Caco-2 (cell line): Measurements from ENCODE around the gene KCNA4. TPM values are rescaled to one million over a fixed set of nuclear protein-coding genes. Genes with fewer than 3 reads are reported as not detected.
"Not testable (repeated sequence)": the region's sequence is repeated elsewhere in the genome, so short reads cannot be mapped to it uniquely, and the experiment has no call there.

Experiments used
- BruUV-seq: library from RNA; stranded (reverse); fragments of 400-500 nt; replicated peaks from 2 replicates; lab custom pipeline; 2021; lab: Mats Ljungman, UMichigan
- CTCF ChIA-PET: fragments of 300-600 bp; sonication (Branson Sonifier 250); formaldehyde crosslinking; loops from one replicate; lab custom pipeline; 2022; ENCODE audit warnings: antibody characterized with exemption; lab: Charles Lee
- POLR2A ChIA-PET: fragments of 300-600 bp; sonication (Branson Sonifier 250); formaldehyde crosslinking; loops from one replicate; lab custom pipeline; 2022; ENCODE audit warnings: antibody characterized with exemption; lab: Charles Lee
- DNase-seq, 2 experiments: peaks; one replicate each; pipeline versions ENCODE4 v3.0.0 to v3.0.0-alpha.2; 2020 to 2022
- H3K27me3 ChIP-seq: replicated peaks from 2 replicates; pipeline ENCODE4 v1.6.0; 2011; ENCODE audit warnings: low read length; ENCODE audit not compliant: control insufficient read depth, insufficient read depth
- H3K36me3 ChIP-seq: 2 replicates; pipeline ENCODE4 v1.5.1; 2011; ENCODE audit warnings: low read length; ENCODE audit not compliant: control insufficient read depth, insufficient read depth
- H3K4me1 ChIP-seq: fragments of 250-450 bp; sonication (Bioruptor Pico); 2 replicates; pipeline ENCODE4 v1.5.1; 2020; ENCODE audit warnings: mild to moderate bottlenecking
- H3K4me3 ChIP-seq: 2 replicates; pipeline ENCODE4 v1.5.1; 2011; ENCODE audit warnings: low read depth, mild to moderate bottlenecking, control low read depth, low read length
- H3K9me3 ChIP-seq: fragments of 250-450 bp; sonication (Bioruptor Pico); 2 replicates; pipeline ENCODE4 v1.5.1; 2020; ENCODE audit warnings: mild to moderate bottlenecking, moderate library complexity
- H3K27ac Mint-ChIP-seq: one replicate; pipeline ENCODE4 v1.8.0; 2022; ENCODE audit warnings: mixed read lengths; ENCODE audit not compliant: unreplicated experiment
- H3K27me3 Mint-ChIP-seq: one replicate; pipeline ENCODE4 v1.8.0; 2022; ENCODE audit warnings: mixed read lengths; ENCODE audit not compliant: insufficient read depth, unreplicated experiment
- H3K36me3 Mint-ChIP-seq: one replicate; pipeline ENCODE4 v1.8.0; 2022; ENCODE audit warnings: mild to moderate bottlenecking, mixed read lengths; ENCODE audit not compliant: insufficient read depth, unreplicated experiment
- H3K4me1 Mint-ChIP-seq: one replicate; pipeline ENCODE4 v1.8.0; 2022; ENCODE audit warnings: low read depth, mixed read lengths; ENCODE audit not compliant: unreplicated experiment
- H3K4me3 Mint-ChIP-seq: one replicate; pipeline ENCODE4 v1.8.0; 2022; ENCODE audit warnings: mild to moderate bottlenecking, moderate library complexity, mixed read lengths; ENCODE audit not compliant: unreplicated experiment
- H3K9me3 Mint-ChIP-seq: one replicate; pipeline ENCODE4 v1.8.0; 2022; ENCODE audit warnings: mixed read lengths; ENCODE audit not compliant: unreplicated experiment
- CTCF ChIP-seq, 2 experiments: fragments of 200-600 bp in 1 of 2; IDR thresholded peaks; 1 replicate in 1 of 2; 2 replicates in 1 of 2; pipeline versions ENCODE4 v1.5.1 to v1.8.0; 2011 to 2022; ENCODE audit warnings: antibody characterized with exemption in 1 of 2, control low read depth in 1 of 2, inconsistent platforms in 1 of 2, low read depth in 1 of 2, low read length in 1 of 2, mild to moderate bottlenecking in 1 of 2, moderate library complexity in 1 of 2; ENCODE audit not compliant: insufficient read depth in 1 of 2, severe bottlenecking in 1 of 2, unreplicated experiment in 1 of 2
- intact Hi-C: fragments of 100-400 bp; cut with micrococcal nuclease; formaldehyde crosslinking; loops from one replicate; pipeline ENCODE4 v1.10.0; 2022; ENCODE audit not compliant: unreplicated experiment
- total RNA-seq: library from RNA; stranded (reverse); gene quantifications from 2 replicates; pipeline ENCODE4 v1.2.3, GENCODE V29; 2022

KCNA4 gene
- total RNA-seq, 1 experiment from 2014 or later: not detected

DNA sequence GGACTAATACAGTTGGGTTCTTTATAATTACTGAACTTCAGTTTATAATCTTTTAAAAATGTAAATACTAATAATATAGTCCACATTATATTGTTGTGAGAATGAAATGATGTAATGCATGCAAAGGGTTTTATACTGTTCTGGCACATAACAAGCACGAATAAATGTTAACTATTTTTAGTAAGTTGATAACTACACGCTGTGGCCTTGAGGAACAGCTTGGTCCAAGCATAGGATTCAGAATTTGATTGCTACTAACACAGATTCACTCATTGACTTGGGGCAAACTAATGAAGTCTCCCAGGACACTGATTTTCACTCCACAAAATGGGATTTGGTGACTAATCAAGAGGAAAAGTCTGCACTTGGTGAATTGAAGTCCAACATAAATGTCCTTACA lies 38.3 kb downstream of the KCNA4 start:
- no peaks in the 10 kb centered on the region for H3K9me3 ChIP-seq
- H3K4me1 Mint-ChIP-seq: no peaks in the 10 kb centered on the region
- no peaks in the 10 kb centered on the region for H3K36me3 Mint-ChIP-seq
- ChIA-PET CTCF (no interaction called here), POLR2A (no interaction called here)
- intact Hi-C loops: no loop called here
- no peak for TF ChIP-seq CTCF (IDR thresholded peaks at IDR 0.05; ENCODE audit: insufficient read depth in 1 of 2, low read depth in 1 of 2, low read length in 1 of 2, severe bottlenecking in 1 of 2, unreplicated experiment in 1 of 2)
- peaks cover 17% of the 10 kb centered on the region for H3K27me3 Mint-ChIP-seq
- H3K27ac Mint-ChIP-seq: no peak overlapping the region
- no peak overlapping the region for H3K4me3 ChIP-seq
- no peaks in the 10 kb centered on the region for H3K27me3 ChIP-seq
- H3K4me3 Mint-ChIP-seq: no peak overlapping the region
- no peaks in the 10 kb centered on the region for H3K36me3 ChIP-seq
- H3K4me1 ChIP-seq: no peaks in the 10 kb centered on the region
- no peaks in the 10 kb centered on the region for H3K9me3 Mint-ChIP-seq
- no peak for DNase-seq
- BruUV-seq: no TSS peak

DNA sequence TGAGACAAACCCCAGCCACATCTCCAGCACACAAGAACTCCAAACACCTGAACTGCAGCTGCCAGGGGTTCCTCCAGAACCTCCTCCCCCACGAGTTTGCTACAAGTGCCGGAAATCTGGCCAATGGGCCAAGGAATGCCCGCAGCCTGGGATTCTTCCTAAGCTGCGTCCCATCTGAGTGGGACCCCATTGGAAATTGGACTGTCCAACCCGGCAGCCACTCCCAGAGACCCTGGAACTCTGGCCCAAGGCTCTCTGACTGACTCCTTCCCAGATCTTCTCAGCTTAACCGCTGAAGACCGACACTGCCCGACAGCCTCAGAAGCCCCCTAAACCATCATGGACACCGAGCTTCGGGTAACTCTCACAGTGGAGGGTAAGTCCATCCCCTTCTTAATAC lies 41.2 kb downstream of the KCNA4 start:
- POLR2A ChIA-PET, H3K27me3 ChIP-seq, H3K9me3 Mint-ChIP-seq, DNase-seq, H3K4me3 Mint-ChIP-seq, H3K27ac Mint-ChIP-seq, intact Hi-C loops, H3K9me3 ChIP-seq, H3K36me3 Mint-ChIP-seq, H3K4me1 ChIP-seq, BruUV-seq, CTCF ChIA-PET, H3K4me1 Mint-ChIP-seq, H3K4me3 ChIP-seq, H3K36me3 ChIP-seq: not testable (repeated sequence)
- peaks cover 17% of the 10 kb centered on the region for H3K27me3 Mint-ChIP-seq

DNA sequence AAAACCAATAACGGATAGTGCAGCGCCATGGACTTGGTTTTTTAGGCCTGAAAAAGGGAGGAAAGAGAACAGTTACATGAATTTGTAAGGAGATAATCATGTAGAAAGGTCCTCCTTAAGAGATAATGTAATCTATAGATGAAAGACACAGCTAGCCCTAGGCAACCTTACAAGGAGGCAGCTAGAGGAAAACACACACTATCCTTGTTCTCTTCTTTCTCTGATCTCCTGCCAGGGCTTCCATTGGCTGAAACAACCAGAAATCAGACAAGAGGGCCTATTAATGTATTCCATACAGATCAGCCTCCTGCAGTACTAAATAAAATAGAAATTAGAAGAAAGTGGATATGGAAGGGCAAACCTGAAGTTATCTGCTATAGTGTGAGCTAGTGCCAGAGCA lies 53.0 kb downstream of the KCNA4 start:
- intact Hi-C loops: no loop called here
- Histone ChIP-seq H3K4me3 (no peak overlapping the region), H3K4me1 (no peaks in the 10 kb centered on the region), H3K36me3 (no peaks in the 10 kb centered on the region), H3K27me3 (no peaks in the 10 kb centered on the region), H3K9me3 (no peaks in the 10 kb centered on the region)
- no peak for TF ChIP-seq CTCF (IDR thresholded peaks at IDR 0.05; ENCODE audit: insufficient read depth in 1 of 2, low read depth in 1 of 2, low read length in 1 of 2, severe bottlenecking in 1 of 2, unreplicated experiment in 1 of 2)
- Mint-ChIP-seq H3K36me3 (no peaks in the 10 kb centered on the region), H3K27me3 (peaks cover 3% of the 10 kb centered on the region), H3K27ac (no peak overlapping the region), H3K9me3 (no peaks in the 10 kb centered on the region), H3K4me3 (no peak overlapping the region), H3K4me1 (no peaks in the 10 kb centered on the region)
- POLR2A ChIA-PET: no interaction called here
- DNase-seq: no peak
- CTCF ChIA-PET: no interaction called here
- BruUV-seq: no TSS peak

GRCh38 chr11:29963036-29963435 lies 53.8 kb downstream of the KCNA4 start:
- Mint-ChIP-seq H3K4me3 (no peak overlapping the region), H3K36me3 (no peaks in the 10 kb centered on the region), H3K4me1 (no peaks in the 10 kb centered on the region), H3K27ac (no peak overlapping the region), H3K27me3 (peaks cover 3% of the 10 kb centered on the region), H3K9me3 (no peaks in the 10 kb centered on the region)
- TF ChIP-seq CTCF (IDR thresholded peaks at IDR 0.05; ENCODE audit: insufficient read depth in 1 of 2, low read depth in 1 of 2, low read length in 1 of 2, severe bottlenecking in 1 of 2, unreplicated experiment in 1 of 2): no peak
- H3K36me3 ChIP-seq: no peaks in the 10 kb centered on the region
- H3K4me3 ChIP-seq: no peak overlapping the region
- no peak for DNase-seq
- no TSS peak for BruUV-seq
- CTCF ChIA-PET: no interaction called here
- H3K27me3 ChIP-seq: no peaks in the 10 kb centered on the region
- intact Hi-C loops: no loop called here
- no peaks in the 10 kb centered on the region for H3K4me1 ChIP-seq
- H3K9me3 ChIP-seq: no peaks in the 10 kb centered on the region
- POLR2A ChIA-PET: no interaction called here
